Vagina (tissue), 2 donors: ENCODE measurements around the gene CSNK1D. TPM values are rescaled to one million over a fixed set of nuclear protein-coding genes. Genes with fewer than 3 reads are reported as not detected.
A peak's percentile ranks its signal among the peaks of the same experiment; 100 is the strongest.

ENCODE experiments used
- DNase-seq, 2 donors: peaks; one replicate each; pipeline ENCODE4 v3.0.0-alpha.2; 2017; ENCODE audit errors: extremely low spot score in 2 of 2
- H3K27ac ChIP-seq: fragments of 200-600 bp; sonication (generic); one replicate; pipeline ENCODE4 v1.5.1; 2019
- H3K27me3 ChIP-seq: fragments of 200-600 bp; sonication (generic); one replicate; pipeline ENCODE4 v1.5.1; 2019
- H3K36me3 ChIP-seq, 2 donors: fragments of 200-600 bp; sonication (generic); one replicate each; pipeline ENCODE4 v1.5.1; 2017 to 2019
- H3K4me1 ChIP-seq: fragments of 200-600 bp; sonication (generic); one replicate; pipeline ENCODE4 v1.5.1; 2019
- H3K4me3 ChIP-seq, 2 donors: fragments of 200-600 bp; sonication (generic); 1 replicate in 1 of 2; 2 replicates in 1 of 2; pipeline ENCODE4 v1.5.1; 2016 to 2019
- H3K9me3 ChIP-seq: fragments of 200-600 bp; sonication (generic); one replicate; pipeline ENCODE4 v1.5.1; 2019
- POLR2A ChIP-seq, 2 donors: fragments of 450-650 bp; IDR thresholded peaks; one replicate each; pipeline ENCODE4 v1.6.1; 2017; ENCODE audit warnings: antibody characterized with exemption in 2 of 2, mild to moderate bottlenecking in 2 of 2, moderate library complexity in 2 of 2
- POLR2AphosphoS5 ChIP-seq, 2 donors: sonication (generic); formaldehyde crosslinking; IDR thresholded peaks; one replicate each; pipeline ENCODE4 v1.9.0; 2017; ENCODE audit warnings: antibody characterized with exemption in 2 of 2, mild to moderate bottlenecking in 2 of 2, low read depth in 1 of 2; ENCODE audit not compliant: insufficient read depth in 1 of 2
- intact Hi-C: fragments of 100-400 bp; cut with DNase I; formaldehyde crosslinking; loops from one replicate; pipeline ENCODE4 v1.15.1; 2023
- total RNA-seq: library from RNA; depleted of rRNA; stranded (reverse); fragments of >200 nt; gene quantifications from one replicate; pipeline ENCODE4 v1.2.3, GENCODE V29; 2016
- TF ChIP-seq, protein P1 (sequence below), 3 experiments: fragments of 450-650 bp in 2 of 3; fragments of 200-600 bp in 1 of 3; sonication (generic) in 1 of 3; IDR thresholded peaks; one replicate each; pipeline ENCODE4 v1.5.1; 2017 to 2019; ENCODE audit warnings: antibody characterized with exemption in 3 of 3, mild to moderate bottlenecking in 2 of 3, moderate library complexity in 2 of 3

The CSNK1D gene
- total RNA-seq, 1 donor from 2014 or later: 67.8 TPM

DNA sequence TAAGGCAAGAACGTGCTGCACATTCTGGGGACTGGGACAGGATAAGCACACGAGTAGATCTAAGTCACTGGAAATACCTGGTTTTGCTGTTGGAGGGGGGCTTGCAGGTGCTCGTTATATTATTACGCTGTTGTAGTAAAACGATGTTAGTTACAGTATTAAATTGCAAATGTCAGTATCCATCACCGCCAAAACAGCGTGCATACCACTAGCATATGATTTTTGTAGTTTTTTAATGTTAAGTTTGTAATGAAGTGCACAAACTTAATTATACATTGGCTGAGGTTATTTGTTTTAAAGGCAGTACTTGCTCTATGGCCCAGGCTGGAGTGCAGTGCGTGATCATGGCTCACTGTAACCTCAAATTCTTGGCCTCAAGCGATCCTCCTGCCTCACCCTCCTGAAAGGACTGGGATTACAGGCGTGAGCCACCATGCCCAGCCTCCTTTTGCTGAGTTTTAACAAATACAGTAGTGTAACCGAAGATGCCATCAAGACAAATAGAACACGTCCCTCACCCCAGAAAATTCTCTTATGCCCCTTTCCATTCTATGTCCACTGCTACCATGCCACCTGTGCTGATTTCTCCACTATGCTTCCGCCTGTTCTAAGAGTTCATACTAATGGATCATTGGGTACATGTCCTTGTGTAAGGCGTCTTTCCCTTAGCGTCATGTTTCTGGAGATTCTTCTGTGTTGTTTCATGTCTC is 20.7 kb upstream of the CSNK1D start:
- H3K4me1 ChIP-seq: peaks cover 52% of the 10 kb centered on the region
- H3K36me3 ChIP-seq: no peaks in the 10 kb centered on the region
- intact Hi-C loops: no loop called here
- H3K9me3 ChIP-seq: no peaks in the 10 kb centered on the region
- DNase-seq: no peak
- peak overlapping the region; percentile 67 to 85 for H3K4me3 ChIP-seq
- no peak for TF ChIP-seq POLR2AphosphoS5 (IDR thresholded peaks at IDR 0.05; ENCODE audit: insufficient read depth in 1 of 2, low read depth in 1 of 2)
- no peak for TF ChIP-seq POLR2A (IDR thresholded peaks at IDR 0.05)
- TF ChIP-seq, protein P1, sequence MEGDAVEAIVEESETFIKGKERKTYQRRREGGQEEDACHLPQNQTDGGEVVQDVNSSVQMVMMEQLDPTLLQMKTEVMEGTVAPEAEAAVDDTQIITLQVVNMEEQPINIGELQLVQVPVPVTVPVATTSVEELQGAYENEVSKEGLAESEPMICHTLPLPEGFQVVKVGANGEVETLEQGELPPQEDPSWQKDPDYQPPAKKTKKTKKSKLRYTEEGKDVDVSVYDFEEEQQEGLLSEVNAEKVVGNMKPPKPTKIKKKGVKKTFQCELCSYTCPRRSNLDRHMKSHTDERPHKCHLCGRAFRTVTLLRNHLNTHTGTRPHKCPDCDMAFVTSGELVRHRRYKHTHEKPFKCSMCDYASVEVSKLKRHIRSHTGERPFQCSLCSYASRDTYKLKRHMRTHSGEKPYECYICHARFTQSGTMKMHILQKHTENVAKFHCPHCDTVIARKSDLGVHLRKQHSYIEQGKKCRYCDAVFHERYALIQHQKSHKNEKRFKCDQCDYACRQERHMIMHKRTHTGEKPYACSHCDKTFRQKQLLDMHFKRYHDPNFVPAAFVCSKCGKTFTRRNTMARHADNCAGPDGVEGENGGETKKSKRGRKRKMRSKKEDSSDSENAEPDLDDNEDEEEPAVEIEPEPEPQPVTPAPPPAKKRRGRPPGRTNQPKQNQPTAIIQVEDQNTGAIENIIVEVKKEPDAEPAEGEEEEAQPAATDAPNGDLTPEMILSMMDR (IDR thresholded peaks at IDR 0.05): no peak
- H3K27me3 ChIP-seq: no peaks in the 10 kb centered on the region
- H3K27ac ChIP-seq: peak overlapping the region; percentile 93

DNA sequence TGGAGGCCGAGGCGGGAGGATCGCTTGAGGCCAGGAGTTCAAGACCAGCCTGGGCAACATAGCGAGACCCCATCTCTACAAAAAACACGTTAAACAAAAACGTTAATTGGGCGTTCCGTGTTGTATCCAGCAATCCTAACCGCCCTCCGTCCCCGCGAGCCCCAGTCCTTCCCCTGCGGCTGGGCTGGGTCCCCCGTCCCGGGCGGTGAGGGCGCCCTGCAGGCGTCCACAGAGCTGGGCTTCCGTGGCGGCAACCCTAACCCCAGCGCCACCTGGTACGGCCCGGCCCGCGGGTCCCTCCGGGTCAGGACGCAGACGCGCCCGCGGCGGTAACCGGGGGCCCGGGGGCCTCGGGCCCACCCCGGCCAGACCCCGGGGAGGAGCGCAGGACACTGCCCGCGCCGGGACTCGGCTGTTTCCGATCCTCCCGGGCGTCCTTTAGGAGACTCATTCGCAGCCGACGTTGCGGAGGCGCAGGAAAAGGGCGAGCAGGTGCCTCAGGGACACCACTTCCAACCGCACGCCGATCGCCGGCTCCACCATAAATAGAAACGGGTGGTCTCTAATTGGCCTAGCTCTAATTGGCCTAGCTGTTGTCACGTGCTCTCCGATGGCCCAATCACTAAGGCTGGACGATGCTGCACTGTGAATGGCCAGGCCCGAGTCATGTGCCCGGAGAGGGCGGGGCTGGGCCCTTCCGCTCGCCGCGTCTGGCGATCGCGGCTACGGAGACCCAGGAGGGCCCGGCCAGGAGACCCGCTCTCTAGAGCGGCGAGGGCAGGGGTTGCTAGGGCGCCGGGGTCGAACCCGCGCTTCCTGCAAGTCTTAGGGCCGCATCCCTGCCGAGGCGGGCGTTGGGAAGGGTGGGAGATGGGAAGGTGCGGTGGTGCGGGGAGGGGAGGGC is 19.0 kb upstream of the CSNK1D start:
- Histone ChIP-seq H3K36me3 (no peaks in the 10 kb centered on the region), H3K4me3 (peak overlapping the region; percentile 67 to 85), H3K27ac (peak overlapping the region; percentile 93), H3K4me1 (peaks cover 50% of the 10 kb centered on the region), H3K27me3 (no peaks in the 10 kb centered on the region), H3K9me3 (no peaks in the 10 kb centered on the region)
- DNase-seq: peak in 1 of 2 donors; percentile 99
- intact Hi-C loops: no loop called here
- TF ChIP-seq, protein P1 (IDR thresholded peaks at IDR 0.05): no peak
- TF ChIP-seq POLR2AphosphoS5 (IDR thresholded peaks at IDR 0.05; ENCODE audit: insufficient read depth in 1 of 2, low read depth in 1 of 2) (peak; percentile 95 to 99), POLR2A (IDR thresholded peaks at IDR 0.05) (peak; percentile 84 to 97)

DNA sequence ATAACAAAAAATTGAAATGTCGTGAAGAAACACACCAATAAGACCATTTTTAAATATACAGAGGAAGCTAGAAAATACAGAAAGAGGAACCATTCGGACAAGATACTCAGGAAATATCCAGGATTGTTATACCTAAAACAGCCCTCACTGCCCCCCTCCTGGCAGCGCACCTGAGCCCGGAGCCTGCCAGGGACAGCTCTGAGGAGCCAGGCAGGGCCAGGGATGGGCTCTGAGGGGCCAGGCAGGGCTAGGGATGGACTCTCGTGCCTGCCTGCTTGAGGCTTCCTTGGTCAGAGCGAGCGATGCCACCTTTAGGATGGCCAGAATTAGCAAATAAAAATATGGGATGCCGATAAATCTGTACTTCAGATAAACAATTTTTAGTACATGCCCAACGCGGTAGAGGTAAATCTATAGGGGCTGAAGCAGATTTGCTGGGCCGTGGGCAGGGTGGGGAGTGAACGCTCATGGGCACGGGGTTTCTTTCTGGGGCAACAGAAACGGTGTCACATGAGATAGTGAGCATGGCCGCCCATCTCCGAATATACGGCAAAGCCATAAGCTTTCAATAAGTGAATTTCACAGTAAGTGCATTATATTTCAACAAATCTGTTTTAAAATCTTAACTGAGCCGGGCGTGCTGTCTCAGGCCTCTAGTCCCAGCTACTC is 18.2 kb upstream of the CSNK1D start:
- Histone ChIP-seq H3K27ac (peak overlapping the region; percentile 93), H3K4me3 (peak overlapping the region; percentile 67 to 85), H3K27me3 (no peaks in the 10 kb centered on the region), H3K36me3 (no peaks in the 10 kb centered on the region), H3K9me3 (no peaks in the 10 kb centered on the region), H3K4me1 (peaks cover 49% of the 10 kb centered on the region)
- no peak for TF ChIP-seq POLR2AphosphoS5 (IDR thresholded peaks at IDR 0.05; ENCODE audit: insufficient read depth in 1 of 2, low read depth in 1 of 2)
- TF ChIP-seq, protein P1 (IDR thresholded peaks at IDR 0.05): no peak
- no peak for TF ChIP-seq POLR2A (IDR thresholded peaks at IDR 0.05)
- intact Hi-C loops: no loop called here
- DNase-seq: no peak

DNA sequence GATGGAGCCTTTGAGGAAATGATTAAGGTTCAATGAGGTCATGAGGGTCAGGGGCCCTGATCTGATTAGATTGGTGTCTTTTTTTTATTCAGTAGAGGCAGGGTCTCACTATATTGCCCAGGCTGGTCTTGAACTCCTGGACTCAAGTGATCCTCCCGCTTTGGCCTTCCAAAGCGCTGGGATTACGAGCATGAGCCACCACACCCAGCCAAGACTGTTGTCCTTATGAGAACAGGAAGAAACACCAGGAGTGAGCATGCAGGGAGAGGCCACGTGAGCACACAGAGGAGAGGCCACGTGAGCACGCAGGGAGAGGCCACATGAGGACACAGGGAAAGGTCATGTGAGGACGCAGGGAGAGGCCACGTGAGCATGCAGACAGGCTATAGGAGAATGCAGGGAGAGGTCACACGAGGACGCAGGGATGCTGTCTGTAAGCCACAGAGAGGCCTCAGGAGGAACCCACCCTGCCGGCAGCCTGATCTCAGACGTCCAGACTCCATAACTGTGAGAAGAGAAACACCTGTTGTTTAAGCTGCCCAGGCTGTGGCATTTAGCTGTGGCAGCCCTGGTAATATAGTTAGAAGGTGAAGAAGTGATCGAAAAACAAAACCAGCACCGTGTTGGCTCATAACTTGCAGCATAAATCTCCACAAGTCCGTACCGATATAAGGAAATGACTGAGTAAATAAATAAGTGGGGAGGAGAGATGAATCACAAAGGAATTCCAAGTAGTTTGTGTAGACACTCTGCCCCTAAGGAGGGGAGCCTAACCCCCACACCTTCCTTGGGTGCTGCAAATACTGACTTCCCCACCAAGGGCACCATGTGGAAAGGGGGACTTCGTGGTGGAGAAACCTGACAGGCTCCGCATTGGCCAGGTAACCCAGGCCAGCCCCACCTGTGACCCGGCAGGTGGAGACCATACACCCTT is 14.6 kb upstream of the CSNK1D start:
- H3K4me1 ChIP-seq: peaks cover 58% of the 10 kb centered on the region
- TF ChIP-seq POLR2A (IDR thresholded peaks at IDR 0.05): no peak
- peak; percentile 52 to 76 for TF ChIP-seq POLR2AphosphoS5 (IDR thresholded peaks at IDR 0.05; ENCODE audit: insufficient read depth in 1 of 2, low read depth in 1 of 2)
- TF ChIP-seq, protein P1 (IDR thresholded peaks at IDR 0.05): no peak

More for the DNA sequence above, 14.6 kb upstream of the CSNK1D start:
- intact Hi-C loops: no loop called here
- Histone ChIP-seq H3K9me3 (no peaks in the 10 kb centered on the region), H3K4me3 (no peak overlapping the region), H3K27ac (peak overlapping the region; percentile 75), H3K27me3 (no peaks in the 10 kb centered on the region), H3K36me3 (no peaks in the 10 kb centered on the region)
- DNase-seq: no peak
